NB4 (cell line): ENCODE results near the gene ROPN1L.

ENCODE experiments used
- CTCF ChIP-seq: IDR thresholded peaks from one replicate; pipeline ENCODE4 v1.5.1; 2012; ENCODE audit warnings: low read depth, low read length
- MYC ChIP-seq: IDR thresholded peaks from 2 replicates; pipeline ENCODE4 v1.6.1; 2011; ENCODE audit warnings: low read depth, low read length
- POLR2A ChIP-seq: IDR thresholded peaks from 2 replicates; pipeline ENCODE4 v1.6.1; 2011; ENCODE audit warnings: mild to moderate bottlenecking; ENCODE audit not compliant: insufficient read length; ENCODE audit errors: extremely low read depth

DNA sequence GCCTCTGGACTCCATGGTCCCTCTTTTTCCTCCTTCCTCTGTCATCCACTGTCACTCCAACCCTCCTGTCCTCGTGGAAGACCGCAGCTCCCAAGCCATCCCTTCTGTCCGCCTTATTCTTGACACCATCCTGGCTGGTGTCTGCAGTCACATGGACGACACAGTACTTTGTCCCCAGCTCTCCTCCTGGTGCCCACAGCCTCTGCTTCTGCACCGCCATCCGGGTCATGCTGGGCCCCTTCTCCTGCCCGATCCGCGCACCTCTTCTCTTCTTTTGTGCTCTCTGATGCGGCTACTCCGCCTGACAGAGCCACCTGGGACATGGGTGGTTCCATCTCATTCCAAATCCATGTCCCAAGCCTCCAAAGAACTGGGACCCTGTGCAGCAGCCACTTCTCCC, 22.5 kb downstream of the ROPN1L start:
- no peak for TF ChIP-seq CTCF
- TF ChIP-seq MYC: no peak
- no peak for TF ChIP-seq POLR2A
